ENCODE results near the gene ATP8A2.

DNA sequence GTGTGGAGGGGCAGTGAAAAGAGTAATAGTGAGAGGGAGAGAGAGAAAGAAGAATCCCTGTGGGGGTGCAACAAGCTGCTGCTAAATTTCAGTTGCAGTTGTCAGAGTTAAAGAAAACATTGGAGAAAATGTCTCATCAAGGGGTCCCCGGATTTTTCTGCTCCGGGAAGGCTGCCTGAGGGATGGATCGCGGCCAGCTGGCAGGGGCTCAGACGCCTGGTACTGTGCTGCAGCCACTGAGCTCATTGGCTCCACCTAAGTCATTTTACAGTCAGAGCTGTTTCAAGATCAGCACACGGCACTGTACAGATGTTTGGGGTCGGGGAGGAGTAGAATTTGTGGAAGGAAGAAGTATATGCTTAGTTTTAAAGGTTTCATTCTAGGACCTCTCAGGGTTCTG, 573.8 kb downstream of the ATP8A2 start:
- TF ChIP-seq ZBTB21 (CRISPR knock-in tag; IDR thresholded peaks at IDR 0.05; ENCODE audit: borderline replicate concordance) (no peak), ATF1 (CRISPR knock-in tag; IDR thresholded peaks at IDR 0.05) (no peak), TP53 (CRISPR knock-in tag; IDR thresholded peaks at IDR 0.05) (no peak), TCF7 (CRISPR knock-in tag; IDR thresholded peaks at IDR 0.05; ENCODE audit: low read depth) (no peak), JUN (CRISPR knock-in tag; IDR thresholded peaks at IDR 0.05) (no peak), SP1 (CRISPR knock-in tag; conservative IDR thresholded peaks at IDR 0.05) (no peak), SMAD4 (CRISPR knock-in tag; IDR thresholded peaks at IDR 0.05) (no peak)
- TF ChIP-seq, protein P1, sequence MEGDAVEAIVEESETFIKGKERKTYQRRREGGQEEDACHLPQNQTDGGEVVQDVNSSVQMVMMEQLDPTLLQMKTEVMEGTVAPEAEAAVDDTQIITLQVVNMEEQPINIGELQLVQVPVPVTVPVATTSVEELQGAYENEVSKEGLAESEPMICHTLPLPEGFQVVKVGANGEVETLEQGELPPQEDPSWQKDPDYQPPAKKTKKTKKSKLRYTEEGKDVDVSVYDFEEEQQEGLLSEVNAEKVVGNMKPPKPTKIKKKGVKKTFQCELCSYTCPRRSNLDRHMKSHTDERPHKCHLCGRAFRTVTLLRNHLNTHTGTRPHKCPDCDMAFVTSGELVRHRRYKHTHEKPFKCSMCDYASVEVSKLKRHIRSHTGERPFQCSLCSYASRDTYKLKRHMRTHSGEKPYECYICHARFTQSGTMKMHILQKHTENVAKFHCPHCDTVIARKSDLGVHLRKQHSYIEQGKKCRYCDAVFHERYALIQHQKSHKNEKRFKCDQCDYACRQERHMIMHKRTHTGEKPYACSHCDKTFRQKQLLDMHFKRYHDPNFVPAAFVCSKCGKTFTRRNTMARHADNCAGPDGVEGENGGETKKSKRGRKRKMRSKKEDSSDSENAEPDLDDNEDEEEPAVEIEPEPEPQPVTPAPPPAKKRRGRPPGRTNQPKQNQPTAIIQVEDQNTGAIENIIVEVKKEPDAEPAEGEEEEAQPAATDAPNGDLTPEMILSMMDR (IDR thresholded peaks at IDR 0.05) = no peak
- TF ChIP-seq, protein P2, sequence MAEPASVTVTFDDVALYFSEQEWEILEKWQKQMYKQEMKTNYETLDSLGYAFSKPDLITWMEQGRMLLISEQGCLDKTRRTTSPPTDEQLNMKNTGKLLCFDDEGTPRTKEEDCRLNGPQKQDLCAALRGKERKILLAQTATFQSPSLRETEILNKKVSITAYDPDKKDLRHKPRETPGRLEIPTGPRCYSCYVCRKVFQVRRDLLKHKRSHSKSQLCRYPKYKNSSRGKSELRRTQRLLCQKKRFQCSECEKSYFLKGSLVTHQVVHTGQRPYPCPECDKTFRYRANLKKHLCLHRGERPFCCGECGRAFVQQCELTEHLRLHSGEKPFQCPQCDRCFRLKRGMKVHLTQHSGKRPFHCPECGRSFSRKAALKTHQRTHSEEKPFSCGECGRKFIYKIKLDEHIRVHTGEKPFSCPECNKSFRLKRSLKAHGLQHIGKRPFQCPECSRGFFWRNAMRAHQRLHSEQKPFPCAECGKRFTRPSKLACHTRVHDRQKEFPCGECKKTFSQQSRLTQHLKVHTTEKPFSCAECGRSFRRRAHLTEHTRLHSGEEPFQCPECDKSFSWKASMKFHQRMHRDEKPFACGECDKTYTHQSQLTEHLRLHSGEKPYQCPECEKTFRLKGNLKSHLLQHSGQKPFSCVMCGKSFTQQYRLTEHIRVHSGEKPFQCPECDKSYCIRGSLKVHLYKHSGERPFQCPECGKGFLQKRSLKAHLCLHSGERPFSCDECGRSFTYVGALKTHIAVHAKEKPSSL (CRISPR knock-in tag; conservative IDR thresholded peaks at IDR 0.05) = no peak
- TF ChIP-seq, protein P3, sequence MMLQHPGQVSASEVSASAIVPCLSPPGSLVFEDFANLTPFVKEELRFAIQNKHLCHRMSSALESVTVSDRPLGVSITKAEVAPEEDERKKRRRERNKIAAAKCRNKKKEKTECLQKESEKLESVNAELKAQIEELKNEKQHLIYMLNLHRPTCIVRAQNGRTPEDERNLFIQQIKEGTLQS (CRISPR knock-in tag; conservative IDR thresholded peaks at IDR 0.05) = no peak

Measured in WTC11 (cell line).